SJCRH30 (cell line): ENCODE results near the gene TMC6. TPM values are rescaled to one million over a fixed set of nuclear protein-coding genes. Genes with fewer than 3 reads are reported as not detected.
"Not testable (repeated sequence)": the region's sequence is repeated elsewhere in the genome, so short reads cannot be mapped to it uniquely, and the experiment has no call there.

Source experiments
- DNase-seq, 2 experiments: peaks; one replicate each; pipeline ENCODE4 v3.0.0-alpha.2; 2015 to 2020
- H3K27ac ChIP-seq: fragments of 250-450 bp; sonication (Bioruptor Pico); 2 replicates; pipeline ENCODE4 v1.5.1; 2020; ENCODE audit warnings: mild to moderate bottlenecking, moderate library complexity
- H3K27me3 ChIP-seq: fragments of 250-450 bp; sonication (Bioruptor Pico); 2 replicates; pipeline ENCODE4 v1.5.1; 2020; ENCODE audit warnings: mild to moderate bottlenecking, moderate library complexity
- H3K36me3 ChIP-seq: fragments of 250-450 bp; sonication (Bioruptor Pico); 2 replicates; pipeline ENCODE4 v1.5.1; 2020; ENCODE audit warnings: mild to moderate bottlenecking, moderate library complexity
- H3K4me1 ChIP-seq: fragments of 250-450 bp; sonication (Bioruptor Pico); 2 replicates; pipeline ENCODE4 v1.5.1; 2020; ENCODE audit warnings: mild to moderate bottlenecking, moderate library complexity
- H3K4me3 ChIP-seq: fragments of 250-450 bp; sonication (Bioruptor Pico); 2 replicates; pipeline ENCODE4 v1.5.1; 2020; ENCODE audit warnings: mild to moderate bottlenecking, moderate library complexity
- H3K9me3 ChIP-seq: fragments of 250-450 bp; sonication (Bioruptor Pico); replicated peaks from 2 replicates; pipeline ENCODE4 v1.5.1; 2020; ENCODE audit warnings: mild to moderate bottlenecking, moderate library complexity
- total RNA-seq: library from RNA; depleted of rRNA; stranded (reverse); fragments of >200 nt; shearing (Covaris generic); gene quantifications from 2 replicates; pipeline ENCODE4 v1.2.3, GENCODE V29; 2014

Gene TMC6
- total RNA-seq, 1 experiment from 2014 or later = 23.2 TPM

DNA sequence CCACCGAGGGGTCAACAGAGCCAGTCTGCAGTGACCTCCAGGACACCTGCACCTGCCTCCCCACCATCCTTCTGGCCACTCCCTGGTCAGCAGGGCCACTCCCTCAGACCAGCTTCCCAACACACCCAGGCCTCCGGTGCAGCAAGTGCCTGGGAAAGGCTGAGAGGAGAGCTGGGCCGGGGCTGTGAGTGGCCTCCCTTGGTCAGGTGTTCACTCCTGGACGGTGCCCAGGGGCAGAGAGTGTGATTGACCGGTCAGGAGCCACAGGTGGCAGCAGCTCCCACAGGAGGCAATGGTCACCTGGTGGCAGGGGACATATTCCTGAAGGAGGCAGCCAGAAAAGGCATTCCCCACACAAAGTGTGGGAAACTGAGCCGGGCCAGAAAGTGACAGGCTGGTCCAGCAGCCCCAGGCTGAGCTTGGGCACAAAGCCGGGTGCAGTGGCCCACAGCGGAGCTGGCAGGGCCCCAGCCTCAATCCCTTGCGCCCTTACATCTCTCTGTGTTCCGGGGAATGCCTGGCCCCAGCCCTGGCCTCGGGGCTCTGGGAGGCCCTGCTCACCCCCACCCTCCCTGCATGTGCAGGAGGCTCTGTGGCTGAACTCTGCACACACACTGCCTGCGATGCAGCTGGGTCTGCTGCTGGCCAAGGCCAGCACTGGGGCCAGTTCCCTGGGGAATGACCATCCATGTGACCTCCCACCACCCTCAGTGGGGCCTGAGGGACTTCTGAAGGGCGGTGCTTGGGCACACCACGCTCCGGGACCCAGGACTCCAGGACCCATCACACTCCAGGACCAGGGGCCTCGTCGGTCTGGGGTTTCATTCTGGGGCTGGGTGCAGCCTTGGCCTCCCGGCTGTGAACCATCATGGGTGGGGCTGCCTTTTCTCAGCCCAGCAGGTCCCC is 16.4 kb upstream of the TMC6 start:
- no peaks in the 10 kb centered on the region for H3K36me3 ChIP-seq
- no peaks in the 10 kb centered on the region; the same call in 1 of the 2 replicates for H3K27me3 ChIP-seq
- no peak overlapping the region for H3K4me3 ChIP-seq
- peaks cover 26% of the 10 kb centered on the region for H3K4me1 ChIP-seq
- no peaks in the 10 kb centered on the region for H3K9me3 ChIP-seq
- H3K27ac ChIP-seq = no peak overlapping the region
- peak; percentile 58 to 60 for DNase-seq

DNA sequence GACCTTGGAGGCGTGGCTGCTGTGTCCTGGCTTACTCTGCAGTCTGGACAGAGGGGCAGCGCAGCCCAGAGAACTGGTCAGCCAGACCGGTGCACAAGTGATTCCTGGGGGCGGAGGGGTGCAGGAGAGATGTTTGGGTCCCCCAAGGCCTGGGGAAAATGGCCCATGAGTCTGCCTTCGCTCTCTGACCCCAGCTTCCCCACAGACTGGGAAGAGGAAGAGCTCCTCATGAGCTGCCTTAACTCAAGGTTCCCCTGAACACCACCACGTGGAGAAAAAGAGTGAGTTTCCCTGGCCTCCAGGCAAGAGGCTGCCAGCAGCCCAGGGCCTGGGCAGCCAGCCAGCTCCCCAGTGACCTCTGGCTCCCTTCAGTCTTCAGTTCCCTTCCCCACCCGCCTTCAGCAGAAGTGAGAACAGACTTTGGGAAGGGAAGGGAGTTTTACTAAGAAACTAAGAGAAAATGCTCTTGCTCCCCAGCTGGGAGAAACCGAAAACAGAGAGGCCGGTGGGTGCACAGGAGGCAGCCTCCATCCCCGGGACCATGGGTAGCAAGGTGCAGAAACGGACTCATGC is 15.7 kb upstream of the TMC6 start:
- no peak overlapping the region for H3K27ac ChIP-seq
- H3K27me3 ChIP-seq = no peaks in the 10 kb centered on the region; the same call in 1 of the 2 replicates
- no peak overlapping the region for H3K4me3 ChIP-seq
- H3K9me3 ChIP-seq = no peaks in the 10 kb centered on the region
- no peaks in the 10 kb centered on the region for H3K36me3 ChIP-seq
- peaks cover 26% of the 10 kb centered on the region for H3K4me1 ChIP-seq
- peak; percentile 78 to 86 for DNase-seq

DNA sequence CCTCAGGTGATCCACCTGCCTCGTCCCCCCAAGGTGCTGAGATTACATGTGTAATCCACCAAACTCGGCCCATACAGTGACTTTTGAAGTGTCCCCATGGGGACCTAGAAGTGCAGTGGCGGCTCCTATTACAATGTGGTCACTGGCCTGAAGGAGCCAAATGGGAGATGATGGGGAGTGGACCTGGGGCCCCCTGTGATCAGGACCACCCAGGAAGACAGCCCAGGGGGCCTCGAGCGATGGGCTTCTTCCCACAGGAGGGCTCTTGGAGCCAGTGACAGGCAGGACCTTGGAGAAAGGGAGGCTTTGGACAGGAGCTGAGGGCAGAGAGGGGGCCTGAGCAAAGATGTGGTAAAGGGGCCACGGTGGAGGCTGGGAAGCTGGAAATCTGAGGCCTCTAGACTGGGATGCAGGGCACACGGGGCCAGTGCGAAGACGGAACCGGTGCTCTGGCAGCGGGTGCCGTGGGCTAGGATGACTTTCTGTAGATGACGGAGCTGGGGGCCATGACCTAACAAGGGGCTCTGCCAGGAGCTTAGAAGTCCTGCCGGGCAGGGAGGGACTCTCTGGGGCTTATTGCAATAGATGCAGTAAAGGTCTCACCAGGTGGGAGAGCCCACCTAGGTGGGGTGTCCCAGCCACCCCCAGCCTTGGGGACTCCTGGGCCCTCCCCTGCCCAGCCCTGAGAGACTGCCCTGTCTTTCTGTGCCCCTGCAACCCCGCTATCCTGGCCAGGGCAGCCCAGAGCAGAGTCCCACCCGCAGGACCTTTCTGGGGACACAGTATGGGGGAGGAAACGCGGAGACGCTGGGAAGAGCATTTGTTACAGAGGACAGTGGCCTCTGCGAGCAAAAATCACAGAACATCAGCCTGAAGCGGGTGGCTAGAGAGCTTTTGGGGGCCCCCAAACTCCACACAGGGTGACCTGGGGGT is 14.9 kb upstream of the TMC6 start:
- H3K27me3 ChIP-seq = no peaks in the 10 kb centered on the region; the same call in 1 of the 2 replicates
- peaks cover 26% of the 10 kb centered on the region for H3K4me1 ChIP-seq
- H3K27ac ChIP-seq = no peak overlapping the region
- DNase-seq = peak in 1 of 2 experiments; percentile 50
- no peak overlapping the region for H3K4me3 ChIP-seq
- H3K9me3 ChIP-seq = no peaks in the 10 kb centered on the region
- H3K36me3 ChIP-seq = no peaks in the 10 kb centered on the region

DNA sequence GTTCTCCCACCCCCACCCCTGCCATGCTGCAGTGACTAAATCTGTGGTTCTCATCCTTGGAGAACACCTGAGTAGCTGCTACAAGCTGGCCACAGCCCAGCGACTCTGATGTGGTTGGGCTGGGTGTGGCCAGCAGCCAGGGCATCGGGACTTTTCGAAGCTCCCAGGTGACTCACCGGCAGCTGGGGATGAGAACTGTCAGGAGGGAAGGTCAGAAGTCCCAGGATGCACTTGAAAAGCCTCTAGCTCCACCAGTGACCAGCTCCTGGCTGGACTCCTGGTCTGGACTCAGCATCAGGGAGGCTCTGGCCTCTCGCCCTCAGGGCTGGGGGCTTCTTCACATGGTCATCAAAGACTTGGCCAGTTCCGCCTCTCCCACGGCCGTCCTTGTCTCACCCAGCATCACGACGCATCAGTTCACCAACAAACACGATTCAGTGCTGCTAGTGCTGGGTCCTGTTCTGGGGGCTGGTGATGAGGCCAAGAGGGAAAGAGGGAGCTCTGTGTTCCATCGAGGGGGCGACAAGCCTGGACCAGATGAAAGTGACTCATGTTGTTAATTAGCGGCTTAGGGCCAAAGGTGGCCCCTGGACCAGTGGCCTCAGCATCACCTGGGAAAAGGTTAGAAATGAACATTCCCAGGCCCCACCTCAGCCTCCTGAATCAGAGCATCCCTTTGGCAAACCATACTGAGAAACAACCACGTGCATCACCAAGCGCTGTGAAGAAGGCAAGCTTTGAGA is 13.7 kb upstream of the TMC6 start:
- H3K4me1 ChIP-seq = peaks cover 26% of the 10 kb centered on the region
- no peaks in the 10 kb centered on the region for H3K36me3 ChIP-seq
- no peak for DNase-seq
- H3K27ac ChIP-seq = no peak overlapping the region
- H3K4me3 ChIP-seq = no peak overlapping the region
- H3K27me3 ChIP-seq = no peaks in the 10 kb centered on the region; the same call in 1 of the 2 replicates
- no peaks in the 10 kb centered on the region for H3K9me3 ChIP-seq

DNA sequence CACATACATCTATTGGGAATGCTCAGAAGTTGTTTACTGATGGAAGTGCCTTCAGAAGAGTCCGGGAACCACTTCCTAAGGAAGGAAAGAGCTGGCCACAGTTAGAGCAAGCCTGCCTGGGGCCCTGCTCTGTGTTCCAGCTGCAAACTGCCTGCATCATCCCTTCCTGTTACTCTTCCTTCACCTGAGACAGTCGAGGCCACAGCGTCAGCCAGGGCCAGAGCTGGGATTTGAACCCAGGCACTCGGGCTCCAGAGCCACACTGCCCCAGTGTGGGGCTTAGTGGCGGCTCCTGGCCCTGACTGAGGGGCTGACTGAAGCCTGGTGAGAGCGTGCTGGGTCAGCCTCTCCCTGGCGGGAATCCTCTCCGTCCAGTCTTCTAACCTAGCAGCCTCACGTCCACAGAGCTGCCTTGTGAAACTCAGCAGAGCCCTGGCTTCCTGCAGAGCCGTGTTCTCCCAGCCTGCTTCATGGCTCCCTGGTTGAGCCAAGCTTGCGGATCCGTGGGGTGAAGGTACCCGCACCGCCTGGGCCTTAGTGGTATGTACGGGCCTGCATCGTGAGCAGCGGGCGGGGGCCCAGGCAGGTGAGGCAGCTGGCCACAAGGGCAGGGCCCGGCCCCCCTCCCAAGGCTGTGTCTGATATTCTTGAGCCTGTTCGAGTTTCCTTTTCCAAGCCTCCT is 13.0 kb upstream of the TMC6 start:
- Histone ChIP-seq H3K9me3 (no peaks in the 10 kb centered on the region), H3K27ac (no peak overlapping the region), H3K4me3 (no peak overlapping the region), H3K27me3 (no peaks in the 10 kb centered on the region), H3K36me3 (no peaks in the 10 kb centered on the region), H3K4me1 (peaks cover 26% of the 10 kb centered on the region)
- DNase-seq = no peak

DNA sequence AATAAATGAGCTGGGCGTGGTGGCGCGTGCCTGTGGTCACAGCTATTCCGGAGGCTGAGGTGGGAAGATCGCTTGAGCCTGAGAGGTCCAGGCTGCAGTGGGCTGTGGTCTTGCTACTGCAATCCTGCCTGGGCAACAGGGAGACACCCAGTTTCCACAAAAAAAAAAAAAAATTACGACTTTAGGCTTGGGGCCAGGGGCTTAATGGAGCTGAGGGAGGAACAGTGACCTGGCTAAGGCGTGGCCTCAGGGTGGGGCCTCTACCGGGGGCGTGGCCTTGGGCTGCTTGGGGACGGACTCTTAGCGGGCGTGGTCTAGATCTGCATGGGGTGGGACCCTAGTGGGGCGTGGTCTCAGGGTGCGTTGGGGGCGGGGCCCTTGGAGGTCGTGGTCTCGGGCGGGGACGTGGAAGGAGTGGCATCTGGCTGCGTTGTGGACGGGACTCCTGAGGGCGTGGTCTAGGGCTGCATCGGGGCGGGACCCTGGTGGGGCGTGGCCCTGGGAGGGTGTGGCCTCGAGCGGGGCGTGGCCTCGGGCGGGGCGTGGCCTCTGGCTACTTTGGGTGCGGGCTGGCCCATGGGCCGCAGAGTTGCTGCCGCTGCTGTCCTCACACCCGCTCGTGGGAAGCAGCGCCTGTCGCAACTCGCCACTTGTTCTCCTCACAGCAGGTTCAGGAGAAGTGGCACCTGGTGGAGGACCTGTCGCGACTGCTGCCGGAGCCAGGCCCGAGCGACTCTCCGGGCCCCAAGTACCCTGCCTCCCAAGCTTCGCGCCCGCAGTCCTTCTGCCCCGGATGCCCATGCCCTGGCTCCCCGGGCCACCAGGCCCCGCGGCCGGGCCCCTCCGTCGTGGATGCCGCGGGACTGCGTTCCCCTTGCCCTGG is 11.9 kb upstream of the TMC6 start:
- peaks cover 24% of the 10 kb centered on the region for H3K4me1 ChIP-seq
- H3K36me3 ChIP-seq = no peaks in the 10 kb centered on the region
- no peaks in the 10 kb centered on the region for H3K27me3 ChIP-seq
- peak; percentile 100 for DNase-seq
- no peaks in the 10 kb centered on the region for H3K9me3 ChIP-seq
- no peak overlapping the region for H3K27ac ChIP-seq
- H3K4me3 ChIP-seq = no peak overlapping the region

DNA sequence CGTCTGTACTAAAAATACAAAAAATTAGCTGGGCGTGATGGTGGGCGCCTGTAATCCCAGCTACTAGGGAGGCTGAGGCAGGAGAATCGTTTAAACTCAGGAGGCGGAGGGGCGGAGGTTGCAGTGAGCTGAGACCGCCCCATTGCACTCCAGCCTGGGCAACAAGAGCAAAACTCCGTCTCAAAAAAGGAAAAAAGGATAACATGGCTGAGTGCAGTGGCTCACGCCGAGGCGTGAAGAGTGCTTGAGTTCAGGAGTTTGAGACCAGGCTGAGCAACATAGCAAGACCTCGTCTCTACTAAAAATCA is 11.3 kb upstream of the TMC6 start:
- H3K27ac ChIP-seq, DNase-seq, H3K4me3 ChIP-seq, H3K36me3 ChIP-seq, H3K27me3 ChIP-seq, H3K9me3 ChIP-seq: not testable (repeated sequence)
- H3K4me1 ChIP-seq = peaks cover 18% of the 10 kb centered on the region

DNA sequence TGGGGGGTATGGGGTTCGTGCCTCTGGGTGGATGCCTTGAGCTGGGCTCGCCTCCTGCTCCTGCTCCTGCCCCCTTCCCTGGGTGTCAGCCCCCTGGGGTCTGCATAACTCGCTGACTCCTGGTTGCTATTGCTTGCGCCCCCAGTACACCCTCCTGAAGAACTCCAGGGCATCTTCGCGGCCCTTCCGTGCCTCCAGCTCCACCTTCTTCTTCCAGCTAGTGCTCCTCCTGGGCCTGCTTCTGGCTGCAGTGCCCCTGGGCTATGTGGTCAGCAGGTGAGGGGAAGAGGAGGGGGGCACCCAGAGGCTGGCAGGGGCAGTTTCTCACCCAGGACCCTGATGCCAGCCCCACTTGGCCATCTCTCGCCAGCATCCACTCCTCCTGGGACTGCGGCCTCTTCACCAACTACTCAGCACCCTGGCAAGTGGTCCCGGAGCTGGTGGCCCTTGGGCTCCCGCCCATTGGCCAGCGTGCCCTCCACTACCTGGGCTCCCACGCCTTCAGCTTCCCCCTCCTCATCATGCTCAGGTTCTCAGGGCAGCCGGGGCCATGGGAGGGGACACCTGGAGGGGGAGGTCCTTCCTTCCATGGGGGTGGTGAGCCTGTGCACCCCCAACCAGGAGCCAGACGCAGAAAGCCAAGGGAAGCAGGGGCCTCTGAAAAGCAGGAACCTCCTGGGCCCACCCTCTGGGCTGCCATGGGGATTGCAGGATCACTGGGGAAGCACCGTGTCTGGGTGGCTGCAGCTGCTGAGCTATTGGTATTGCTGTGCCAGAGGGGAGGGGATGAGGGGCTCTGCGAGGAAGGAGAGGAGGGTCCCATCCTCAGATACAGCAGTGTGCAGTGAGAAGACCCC is 9.9 kb upstream of the TMC6 start:
- no peak for DNase-seq
- no peaks in the 10 kb centered on the region for H3K36me3 ChIP-seq
- no peak overlapping the region for H3K27ac ChIP-seq
- H3K4me1 ChIP-seq = peaks cover 4% of the 10 kb centered on the region
- H3K4me3 ChIP-seq = no peak overlapping the region
- H3K27me3 ChIP-seq = no peaks in the 10 kb centered on the region
- no peaks in the 10 kb centered on the region for H3K9me3 ChIP-seq

DNA sequence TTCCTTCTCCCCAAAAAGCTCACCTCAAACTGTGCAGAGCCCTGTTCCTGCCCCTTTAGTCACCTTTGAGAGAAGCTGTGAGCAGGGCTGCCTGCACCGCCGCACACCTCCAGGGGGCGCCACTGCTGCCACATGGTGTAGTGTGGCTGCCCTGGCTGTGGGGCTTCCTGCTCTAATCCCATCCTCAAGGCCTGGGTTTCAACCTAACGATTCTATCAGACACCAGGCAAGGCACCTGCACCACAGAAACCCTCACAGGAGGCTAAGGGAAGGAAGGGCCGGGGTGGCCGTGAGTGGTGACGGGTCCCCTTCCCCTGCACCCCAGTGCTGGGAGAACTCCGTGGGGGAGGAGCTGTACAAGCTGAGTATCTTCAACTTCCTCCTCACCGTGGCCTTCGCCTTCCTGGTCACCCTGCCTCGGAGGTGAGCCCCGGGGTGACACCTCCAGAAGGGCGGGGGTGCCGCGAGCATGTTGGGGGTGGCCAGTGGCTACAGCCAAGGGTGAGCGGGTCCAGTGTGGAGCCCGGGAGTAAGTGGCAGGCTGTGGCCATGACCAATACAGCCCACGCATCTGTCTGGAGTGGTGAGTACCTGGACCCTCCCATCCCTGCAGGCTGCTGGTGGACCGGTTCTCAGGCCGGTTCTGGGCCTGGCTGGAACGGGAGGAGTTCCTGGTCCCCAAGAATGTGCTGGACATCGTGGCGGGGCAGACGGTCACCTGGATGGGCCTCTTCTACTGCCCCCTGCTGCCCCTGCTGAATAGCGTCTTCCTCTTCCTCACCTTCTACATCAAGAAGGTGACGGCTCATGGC is 9.0 kb upstream of the TMC6 start:
- H3K9me3 ChIP-seq = no peaks in the 10 kb centered on the region
- DNase-seq = no peak
- no peak overlapping the region for H3K27ac ChIP-seq
- H3K36me3 ChIP-seq = no peaks in the 10 kb centered on the region
- no peaks in the 10 kb centered on the region for H3K27me3 ChIP-seq
- no peaks in the 10 kb centered on the region for H3K4me1 ChIP-seq
- no peak overlapping the region for H3K4me3 ChIP-seq

DNA sequence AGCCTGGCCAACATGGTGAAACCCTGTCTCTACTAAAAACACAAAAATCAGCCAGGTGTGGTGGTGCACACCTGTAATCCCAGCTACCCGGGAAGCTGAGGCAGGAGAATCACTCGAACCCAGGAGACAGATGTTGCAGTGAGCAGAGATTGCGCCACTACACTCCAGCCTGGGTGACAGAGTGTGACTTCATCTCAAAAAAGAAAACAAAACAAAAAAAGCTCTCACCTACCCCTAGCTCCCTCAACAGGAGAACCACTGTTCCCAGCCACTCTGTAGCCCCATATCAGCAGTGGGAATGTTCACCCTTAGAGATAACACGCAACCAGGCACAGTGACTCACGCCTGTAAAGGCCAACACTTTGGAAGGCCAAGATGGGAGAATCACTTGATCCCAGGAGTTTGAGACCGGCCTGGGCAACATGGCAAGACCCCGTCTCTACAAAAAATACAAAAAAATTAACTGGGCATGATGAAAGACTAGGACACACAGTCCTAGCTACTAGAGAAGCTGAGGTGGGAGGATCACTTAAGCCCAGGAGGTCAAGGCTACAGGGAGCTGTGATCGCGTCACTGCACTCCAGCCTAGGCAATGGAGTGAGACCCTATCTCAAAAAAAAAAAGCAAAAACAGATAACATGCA is 7.4 kb upstream of the TMC6 start:
- Histone ChIP-seq H3K4me1 (no peaks in the 10 kb centered on the region), H3K27me3 (no peaks in the 10 kb centered on the region), H3K9me3 (no peaks in the 10 kb centered on the region), H3K36me3 (no peaks in the 10 kb centered on the region), H3K27ac (no peak overlapping the region), H3K4me3 (no peak overlapping the region)
- DNase-seq = no peak

DNA sequence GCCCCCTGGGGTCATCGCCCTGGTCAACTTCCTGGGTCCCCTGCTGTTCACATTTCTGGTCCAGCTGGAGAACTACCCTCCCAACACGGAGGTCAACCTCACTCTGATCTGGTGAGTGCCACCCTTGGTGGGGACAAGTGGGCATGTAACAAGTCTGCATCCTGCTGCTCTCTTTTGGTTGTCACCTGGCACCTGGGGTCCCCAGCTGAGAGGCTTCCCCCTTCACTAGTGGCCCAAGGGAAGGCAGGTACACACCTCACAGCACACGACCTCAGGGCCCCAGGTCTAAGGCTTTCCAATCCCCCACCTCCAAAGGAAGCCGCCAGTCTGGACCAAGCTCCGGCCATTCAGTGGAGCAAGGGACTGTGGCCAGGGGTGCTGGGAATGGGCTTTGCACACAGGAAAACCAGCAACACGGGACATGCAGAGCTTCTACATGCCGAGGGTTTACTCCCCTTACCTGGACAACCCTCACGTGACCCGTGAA is 6.4 kb upstream of the TMC6 start:
- no peak for DNase-seq
- H3K4me1 ChIP-seq = 0 out of 2 replicates have a peak, but pooled peaks cover 3% of the 10 kb centered on the region
- no peaks in the 10 kb centered on the region for H3K27me3 ChIP-seq
- no peaks in the 10 kb centered on the region for H3K36me3 ChIP-seq
- no peak overlapping the region for H3K4me3 ChIP-seq
- no peak overlapping the region for H3K27ac ChIP-seq
- H3K9me3 ChIP-seq = no peaks in the 10 kb centered on the region
